Activated CD4-positive, alpha-beta memory T cell treated with anti-CD3 and anti-CD28 coated beads for 36 hours (primary cell): ENCODE data around the gene HERC2. TPM values are rescaled to one million over a fixed set of nuclear protein-coding genes. Genes with fewer than 3 reads are reported as not detected.
A peak's percentile ranks its signal among the peaks of the same experiment; 100 is the strongest.

ENCODE experiments used
- CTCF ChIA-PET: fragments of 350-600 bp; sonication (Branson Sonifier 250); formaldehyde crosslinking; loops from one replicate; lab custom pipeline; 2021; ENCODE audit warnings: antibody characterized with exemption, inconsistent platforms; lab: Charles Lee
- POLR2A ChIA-PET: fragments of 350-600 bp; sonication (Branson Sonifier 250); formaldehyde crosslinking; loops from one replicate; lab custom pipeline; 2021; ENCODE audit warnings: antibody characterized with exemption; lab: Charles Lee
- DNase-seq: peaks from one replicate; pipeline ENCODE4 v3.0.0-alpha.2; 2020
- H3K27ac Mint-ChIP-seq: one replicate; pipeline ENCODE4 v1.8.0; 2021; ENCODE audit warnings: mixed read lengths
- H3K27me3 Mint-ChIP-seq: one replicate; pipeline ENCODE4 v1.8.0; 2021; ENCODE audit warnings: mixed read lengths
- H3K36me3 Mint-ChIP-seq: one replicate; pipeline ENCODE4 v1.8.0; 2021; ENCODE audit warnings: mixed read lengths
- H3K4me1 Mint-ChIP-seq: one replicate; pipeline ENCODE4 v1.8.0; 2021; ENCODE audit warnings: low read depth, mixed read lengths
- H3K4me3 Mint-ChIP-seq: one replicate; pipeline ENCODE4 v1.8.0; 2021; ENCODE audit warnings: mild to moderate bottlenecking, mixed read lengths
- H3K9me3 Mint-ChIP-seq: one replicate; pipeline ENCODE4 v1.8.0; 2021; ENCODE audit warnings: mixed read lengths
- intact Hi-C: fragments of 100-400 bp; cut with micrococcal nuclease; formaldehyde crosslinking; loops from one replicate; pipeline ENCODE4 v1.15.1; 2023
- total RNA-seq, 2 experiments: library from RNA; stranded (reverse); gene quantifications; one replicate each; pipeline ENCODE4 v1.2.3, GENCODE V29; 2021

HERC2 gene
- total RNA-seq, 2 experiments from 2014 or later = 30.4 to 33.7 TPM

DNA sequence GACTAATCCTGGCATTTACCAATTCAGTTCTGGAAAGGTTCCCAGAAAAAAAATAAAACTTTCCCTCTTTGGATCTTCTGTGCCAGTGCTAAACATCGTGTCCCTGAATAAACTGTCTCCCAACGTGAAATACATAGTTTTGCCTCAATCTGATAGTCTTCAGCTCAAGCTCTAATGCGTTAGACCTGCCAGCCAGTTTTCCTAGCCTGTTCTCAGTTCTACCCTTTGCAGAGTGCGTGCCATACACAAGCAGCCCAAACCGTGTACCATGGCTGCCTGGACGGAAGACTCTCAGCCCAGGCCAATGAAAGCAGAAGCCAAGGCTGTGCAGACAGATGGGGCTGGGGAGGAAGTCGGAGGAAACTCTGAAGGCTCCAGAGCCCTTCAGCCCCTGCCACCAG is 211.5 kb downstream of the HERC2 start:
- H3K27ac Mint-ChIP-seq = no peak overlapping the region
- no peaks in the 10 kb centered on the region for H3K9me3 Mint-ChIP-seq
- peaks cover 7% of the 10 kb centered on the region for H3K4me1 Mint-ChIP-seq
- H3K4me3 Mint-ChIP-seq = no peak overlapping the region
- CTCF ChIA-PET = no interaction called here
- H3K27me3 Mint-ChIP-seq = peaks cover 4% of the 10 kb centered on the region
- POLR2A ChIA-PET = no interaction called here
- H3K36me3 Mint-ChIP-seq = peaks cover 27% of the 10 kb centered on the region
- intact Hi-C loops = no loop called here
- DNase-seq = no peak

DNA sequence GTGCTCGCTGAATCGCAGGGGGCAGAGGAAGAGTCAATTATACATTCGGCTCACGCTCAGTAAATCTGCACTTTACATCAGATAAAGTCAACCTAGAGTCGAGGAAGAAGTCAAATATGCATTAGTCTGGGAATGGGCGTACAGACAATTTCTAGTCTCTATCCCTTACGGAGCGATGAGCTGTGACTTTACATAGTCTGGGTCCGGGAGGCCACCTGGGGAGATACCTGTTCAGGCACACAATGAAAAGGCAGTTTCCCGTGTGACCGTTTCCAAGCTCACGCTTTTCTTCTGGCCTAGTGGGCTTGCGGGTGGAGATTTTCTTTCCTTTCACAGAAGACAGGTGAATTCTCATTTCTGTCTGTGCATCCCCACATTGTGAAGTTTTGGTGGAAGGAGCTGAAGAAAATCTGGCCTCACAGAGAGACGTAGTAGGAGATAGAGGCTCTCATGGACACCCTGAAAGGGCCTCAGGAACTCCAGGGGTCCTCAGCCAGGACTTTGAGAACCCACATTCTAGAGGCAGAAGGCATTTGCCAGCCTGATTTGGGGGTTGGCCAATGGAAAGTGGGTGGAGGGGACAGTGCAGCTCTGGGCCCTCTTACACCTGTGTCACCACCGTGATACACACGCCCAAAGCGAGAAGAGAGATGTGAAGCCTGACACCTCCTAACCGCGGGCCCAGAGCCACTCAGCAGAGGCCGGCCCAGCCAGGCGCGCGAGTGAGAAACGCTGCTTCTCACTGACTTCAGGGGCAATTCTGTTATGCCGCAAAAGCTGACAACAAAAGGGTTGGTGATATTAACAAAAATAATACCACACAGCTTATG is 212.1 kb downstream of the HERC2 start:
- no peaks in the 10 kb centered on the region for H3K9me3 Mint-ChIP-seq
- H3K4me3 Mint-ChIP-seq = no peak overlapping the region
- peaks cover 5% of the 10 kb centered on the region for H3K27me3 Mint-ChIP-seq
- intact Hi-C loops = no loop called here
- POLR2A ChIA-PET = no interaction called here
- H3K36me3 Mint-ChIP-seq = peaks cover 24% of the 10 kb centered on the region
- peaks cover 7% of the 10 kb centered on the region for H3K4me1 Mint-ChIP-seq
- DNase-seq = no peak
- CTCF ChIA-PET = interaction anchor here (0.7 kb wide), 1 partner anchor 16 kb away, joined by 3 read pairs; no protein-coding TSS in a partner anchor
- no peak overlapping the region for H3K27ac Mint-ChIP-seq

DNA sequence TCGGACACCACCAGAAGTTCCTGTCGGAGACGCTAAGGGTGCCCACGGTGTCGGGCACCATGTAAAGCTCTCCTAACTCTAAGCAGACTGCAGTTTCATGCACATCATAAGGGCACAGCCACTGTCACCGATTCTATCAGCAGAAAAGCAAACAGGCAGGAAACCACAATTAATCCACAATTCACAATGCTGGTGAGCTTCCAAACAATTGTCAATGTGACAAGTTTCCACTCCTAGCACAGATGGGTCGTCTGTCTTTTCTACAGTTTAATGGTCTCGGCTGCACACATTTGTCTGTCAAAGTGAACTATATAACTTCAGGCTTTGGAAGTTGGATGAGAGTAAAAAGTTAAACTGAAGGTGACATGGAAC is 214.1 kb downstream of the HERC2 start:
- ChIA-PET CTCF (interaction anchor here (0.7 kb wide), 1 partner anchor 22 kb away, joined by 3 read pairs; no protein-coding TSS in a partner anchor), POLR2A (no interaction called here)
- Mint-ChIP-seq H3K4me1 (peaks cover 7% of the 10 kb centered on the region), H3K9me3 (no peaks in the 10 kb centered on the region), H3K4me3 (no peak overlapping the region), H3K27ac (no peak overlapping the region), H3K27me3 (peaks cover 18% of the 10 kb centered on the region), H3K36me3 (peaks cover 12% of the 10 kb centered on the region)
- no peak for DNase-seq
- intact Hi-C loops = no loop called here

DNA sequence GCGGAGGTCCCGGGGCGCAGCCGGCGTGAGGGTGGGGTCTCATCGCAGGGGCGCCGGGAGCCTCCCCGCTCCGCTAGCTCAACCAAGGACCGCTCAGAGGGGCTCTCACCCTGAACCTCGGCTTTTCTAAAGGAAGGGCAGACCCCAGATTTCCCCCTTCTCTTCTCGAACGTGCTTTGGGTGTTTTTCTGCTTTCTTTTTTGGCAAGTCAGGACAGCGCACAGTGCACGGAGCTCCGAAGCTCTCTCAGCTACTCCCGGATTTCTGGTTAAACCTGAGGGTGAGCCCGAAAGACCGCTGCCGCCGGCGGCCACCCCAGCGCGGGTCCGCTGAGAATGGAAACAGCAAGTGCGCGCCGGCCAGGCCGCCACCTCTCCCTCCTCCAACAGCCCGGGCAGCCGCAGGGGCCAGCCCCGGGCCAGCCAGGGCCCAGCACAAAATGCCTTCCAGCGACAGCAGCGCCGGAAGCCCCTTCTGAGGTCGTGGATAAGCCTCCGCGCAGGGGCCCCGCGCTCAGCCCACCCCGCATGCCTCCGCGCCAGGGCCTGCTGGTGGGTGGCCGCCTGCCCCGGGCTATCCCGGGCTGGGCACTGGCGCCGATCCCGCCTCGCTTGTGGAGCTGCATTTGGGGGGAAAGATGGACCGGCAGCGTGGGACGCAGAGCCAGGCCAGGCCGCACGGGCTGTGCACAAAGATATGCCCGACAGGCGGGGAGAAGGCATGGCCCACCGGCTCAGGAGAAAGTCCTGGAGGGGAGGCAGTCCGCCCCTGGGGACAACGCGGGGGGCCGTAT is 214.7 kb downstream of the HERC2 start:
- no peak overlapping the region for H3K27ac Mint-ChIP-seq
- H3K4me1 Mint-ChIP-seq = peaks cover 7% of the 10 kb centered on the region
- H3K4me3 Mint-ChIP-seq = peak overlapping the region; percentile 70
- H3K27me3 Mint-ChIP-seq = peaks cover 20% of the 10 kb centered on the region
- ChIA-PET CTCF (interaction anchor here (0.7 to 0.9 kb wide), 3 partner anchors 19 to 22 kb away, joined by 3 to 4 read pairs (median 4); no protein-coding TSS in a partner anchor), POLR2A (interaction anchor here (0.8 kb wide), 1 partner anchor 92 kb away, joined by 3 read pairs; no protein-coding TSS in a partner anchor)
- peaks cover 11% of the 10 kb centered on the region for H3K36me3 Mint-ChIP-seq
- H3K9me3 Mint-ChIP-seq = no peaks in the 10 kb centered on the region
- DNase-seq = peak; percentile 17
- intact Hi-C loops = no loop called here

DNA sequence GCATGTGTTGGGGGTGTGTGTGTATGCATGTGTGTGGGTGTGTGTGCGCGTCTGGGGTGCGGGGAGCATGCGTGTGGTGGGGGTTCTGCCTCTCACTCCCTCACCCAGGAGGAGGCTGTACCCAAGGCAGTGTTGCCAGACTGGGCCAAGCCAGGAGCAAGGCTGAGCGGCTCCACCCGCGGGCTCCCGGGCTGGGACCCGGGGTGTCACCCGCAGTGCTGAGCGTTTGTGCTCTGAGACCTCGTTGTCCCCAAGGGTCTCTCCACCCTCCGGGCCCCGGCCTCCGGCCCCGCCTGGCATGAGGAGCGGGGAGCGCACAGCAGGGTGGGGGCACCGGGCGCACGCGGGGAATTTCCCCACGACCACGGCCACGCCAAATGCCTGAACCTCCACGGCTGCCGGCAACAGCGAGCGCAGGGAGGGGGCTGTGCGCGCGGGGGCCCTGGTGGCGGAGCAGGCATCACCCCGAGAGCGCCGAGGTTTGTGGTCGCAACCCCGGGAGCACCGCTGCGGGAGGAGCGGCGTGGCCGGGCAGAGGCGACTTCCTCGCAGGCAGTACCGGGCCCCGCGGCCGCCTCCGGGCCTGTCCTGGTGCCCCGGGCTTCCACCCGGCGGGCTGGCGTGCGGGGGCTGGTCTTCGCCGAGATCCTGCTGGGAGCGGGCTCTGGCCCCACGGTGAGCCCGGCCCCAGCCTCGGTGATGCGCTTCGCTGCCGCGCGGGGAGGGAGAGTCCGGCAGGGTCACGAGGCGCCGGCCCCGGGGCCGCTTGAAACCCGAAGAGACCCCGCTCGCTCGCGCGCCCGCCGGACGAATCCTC is 215.5 kb downstream of the HERC2 start:
- POLR2A ChIA-PET = interaction anchor here (0.8 kb wide), 1 partner anchor 93 kb away, joined by 3 read pairs; no protein-coding TSS in a partner anchor
- intact Hi-C loops = no loop called here
- H3K4me3 Mint-ChIP-seq = peak overlapping the region; percentile 27
- peak; percentile 26 for DNase-seq
- H3K9me3 Mint-ChIP-seq = no peaks in the 10 kb centered on the region
- H3K27me3 Mint-ChIP-seq = peaks cover 21% of the 10 kb centered on the region
- no peak overlapping the region for H3K27ac Mint-ChIP-seq
- H3K36me3 Mint-ChIP-seq = peaks cover 3% of the 10 kb centered on the region
- CTCF ChIA-PET = interaction anchor here (0.8 to 0.9 kb wide), 2 partner anchors 20 to 21 kb away, joined by 4 read pairs; no protein-coding TSS in a partner anchor
- H3K4me1 Mint-ChIP-seq = peaks cover 7% of the 10 kb centered on the region

DNA sequence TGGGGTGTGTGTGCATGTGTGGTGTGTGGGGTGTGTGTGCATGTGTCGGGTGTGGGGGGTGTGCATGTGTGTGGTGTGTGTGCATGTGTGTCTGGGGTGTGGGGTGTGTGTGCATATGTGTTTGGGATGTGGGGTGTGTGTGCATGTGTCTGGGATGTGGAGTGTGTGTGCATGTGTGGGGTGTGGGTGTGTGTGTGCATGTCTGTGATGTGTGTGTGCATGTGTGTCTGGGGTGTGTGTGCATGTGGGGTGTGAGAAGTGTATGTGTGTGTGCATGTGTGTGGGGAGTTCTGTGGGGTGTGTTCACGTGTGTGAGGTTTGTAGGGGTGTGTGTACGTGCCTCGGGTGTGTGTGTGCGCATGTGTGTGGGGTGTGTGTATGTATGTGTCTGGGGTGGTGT is 216.2 kb downstream of the HERC2 start:
- DNase-seq = no peak
- Mint-ChIP-seq H3K27me3 (peaks cover 23% of the 10 kb centered on the region), H3K27ac (no peak overlapping the region), H3K9me3 (no peaks in the 10 kb centered on the region), H3K4me1 (peaks cover 7% of the 10 kb centered on the region), H3K4me3 (peak overlapping the region; percentile 27), H3K36me3 (no peaks in the 10 kb centered on the region)
- POLR2A ChIA-PET = no interaction called here
- CTCF ChIA-PET = no interaction called here
- intact Hi-C loops = no loop called here

DNA sequence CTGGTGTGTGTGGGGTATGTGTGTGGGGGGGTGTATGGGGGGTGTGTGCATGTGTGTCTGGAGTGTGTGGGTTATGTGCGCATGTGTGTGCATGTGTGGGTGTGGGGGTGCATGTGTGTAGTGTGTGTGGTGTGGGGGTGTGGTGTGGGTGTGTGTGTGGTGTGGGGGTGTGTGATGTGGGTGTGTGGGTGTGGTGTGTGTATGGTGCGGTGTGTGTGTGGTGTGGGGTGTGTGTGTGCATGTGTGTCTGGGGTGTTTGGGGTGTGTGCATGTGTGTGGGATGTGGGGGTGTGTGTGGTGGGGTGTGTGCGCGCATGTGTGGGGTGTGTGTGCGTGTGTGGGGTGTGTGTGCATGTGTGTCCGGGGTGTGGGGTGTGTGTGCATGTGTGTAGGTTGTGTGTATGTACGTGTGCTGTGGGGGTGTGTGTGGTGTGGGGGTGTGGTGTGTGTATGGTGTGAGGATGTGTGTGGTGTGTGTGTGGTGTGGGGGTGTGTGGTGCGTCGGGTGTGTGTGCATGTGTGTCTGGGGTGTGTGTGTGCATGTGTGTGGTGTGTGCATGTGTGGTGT is 216.7 kb downstream of the HERC2 start:
- no peak overlapping the region for H3K27ac Mint-ChIP-seq
- H3K4me3 Mint-ChIP-seq = no peak overlapping the region
- POLR2A ChIA-PET = no interaction called here
- intact Hi-C loops = no loop called here
- no peaks in the 10 kb centered on the region for H3K9me3 Mint-ChIP-seq
- CTCF ChIA-PET = no interaction called here
- DNase-seq = no peak
- peaks cover 28% of the 10 kb centered on the region for H3K27me3 Mint-ChIP-seq
- H3K4me1 Mint-ChIP-seq = peaks cover 7% of the 10 kb centered on the region
- H3K36me3 Mint-ChIP-seq = no peaks in the 10 kb centered on the region

DNA sequence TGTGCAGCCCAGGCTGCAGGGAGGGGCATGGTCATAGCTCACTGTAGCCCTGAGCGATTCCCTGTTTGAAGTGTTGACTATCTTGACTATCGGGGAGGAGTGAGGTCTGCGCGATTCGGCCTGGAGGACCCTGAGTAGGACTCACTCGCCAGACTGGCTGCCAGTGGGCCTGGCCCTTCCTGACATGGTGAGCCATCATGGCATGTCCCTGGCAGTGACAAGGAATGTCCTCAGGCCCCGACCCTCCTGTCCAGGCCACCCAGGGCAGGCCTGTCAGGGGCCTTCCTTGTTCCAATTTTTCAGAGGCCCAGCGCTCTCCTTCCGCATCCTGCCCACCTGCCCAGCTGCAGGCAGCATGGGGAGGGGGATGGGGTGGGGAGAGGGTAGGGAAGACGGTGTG is 217.7 kb downstream of the HERC2 start:
- intact Hi-C loops = no loop called here
- no peak overlapping the region for H3K27ac Mint-ChIP-seq
- H3K9me3 Mint-ChIP-seq = no peaks in the 10 kb centered on the region
- H3K4me1 Mint-ChIP-seq = peaks cover 11% of the 10 kb centered on the region
- H3K4me3 Mint-ChIP-seq = no peak overlapping the region
- CTCF ChIA-PET = no interaction called here
- POLR2A ChIA-PET = no interaction called here
- DNase-seq = no peak
- H3K36me3 Mint-ChIP-seq = no peaks in the 10 kb centered on the region
- H3K27me3 Mint-ChIP-seq = peaks cover 36% of the 10 kb centered on the region

DNA sequence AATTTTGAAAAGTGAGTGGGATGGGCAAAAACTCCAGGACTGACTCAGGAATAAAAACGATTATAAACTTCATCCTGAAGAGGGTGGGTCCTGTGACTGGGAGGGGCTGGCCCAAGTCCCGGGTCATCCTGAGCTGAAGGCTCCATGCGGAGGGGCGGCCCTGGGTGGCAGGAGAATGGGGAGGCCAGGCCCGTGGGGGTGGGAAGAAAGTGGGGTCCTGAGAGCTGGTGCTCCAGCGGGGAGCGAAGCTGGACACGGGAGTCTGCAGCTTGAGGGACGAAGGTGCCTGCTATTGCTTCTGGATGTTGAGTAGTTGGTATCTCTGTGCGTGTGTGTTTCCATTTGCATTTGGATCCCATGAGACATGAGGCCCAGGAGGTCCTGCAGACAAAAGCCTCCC is 218.1 kb downstream of the HERC2 start:
- H3K9me3 Mint-ChIP-seq = no peaks in the 10 kb centered on the region
- peaks cover 14% of the 10 kb centered on the region for H3K4me1 Mint-ChIP-seq
- POLR2A ChIA-PET = no interaction called here
- H3K36me3 Mint-ChIP-seq = no peaks in the 10 kb centered on the region
- CTCF ChIA-PET = no interaction called here
- H3K4me3 Mint-ChIP-seq = no peak overlapping the region
- H3K27ac Mint-ChIP-seq = no peak overlapping the region
- peaks cover 38% of the 10 kb centered on the region for H3K27me3 Mint-ChIP-seq
- intact Hi-C loops = no loop called here
- DNase-seq = no peak

DNA sequence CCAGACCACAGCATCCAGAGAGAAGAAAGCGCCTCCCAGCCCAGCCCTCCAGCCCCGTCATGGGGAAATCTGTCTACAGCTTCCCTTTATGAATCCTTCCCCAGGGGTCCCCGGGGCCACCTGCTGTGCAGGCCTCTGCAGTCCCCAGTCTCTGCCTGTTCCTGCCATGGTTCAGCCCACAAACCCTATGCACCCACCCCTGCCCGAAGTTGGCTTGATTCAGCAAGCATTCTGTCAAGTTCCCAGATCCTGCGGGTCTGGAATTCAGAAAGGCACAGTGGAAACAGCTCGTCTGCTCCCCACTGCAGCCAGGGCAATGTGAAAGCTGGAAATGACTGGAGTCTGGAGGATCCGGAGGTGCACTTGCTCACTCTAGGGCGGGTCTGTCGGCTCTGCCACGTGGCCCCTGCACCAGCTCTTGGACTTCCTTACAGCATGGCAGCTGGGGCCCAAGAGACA is 220.0 kb downstream of the HERC2 start:
- intact Hi-C loops = no loop called here

DNA sequence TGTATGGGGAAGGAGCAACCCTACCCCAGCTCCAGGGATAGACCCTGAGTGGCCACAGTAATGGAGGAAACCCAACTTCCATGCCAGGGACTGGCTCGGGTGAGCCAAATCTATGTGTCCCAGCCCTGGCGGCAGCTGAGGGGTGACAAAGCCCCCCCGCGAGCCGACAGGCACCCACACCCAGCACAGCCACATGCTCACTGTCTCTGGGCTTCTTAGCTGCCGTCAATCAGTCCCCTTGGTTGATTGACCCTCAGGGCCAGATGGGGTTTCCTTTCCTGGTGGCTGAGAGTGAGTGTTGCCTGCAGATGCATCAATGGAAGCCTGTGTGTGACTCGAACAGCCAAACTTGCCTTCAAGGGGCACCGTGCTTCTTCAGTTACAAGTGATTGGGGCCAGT is 220.8 kb downstream of the HERC2 start:
- no peaks in the 10 kb centered on the region for H3K36me3 Mint-ChIP-seq

More for the DNA sequence above, 220.0 kb downstream of the HERC2 start:
- Mint-ChIP-seq H3K27me3 (peaks cover 52% of the 10 kb centered on the region), H3K4me1 (peaks cover 25% of the 10 kb centered on the region), H3K27ac (no peak overlapping the region), H3K4me3 (no peak overlapping the region), H3K36me3 (no peaks in the 10 kb centered on the region), H3K9me3 (no peaks in the 10 kb centered on the region)
- POLR2A ChIA-PET = no interaction called here
- CTCF ChIA-PET = no interaction called here
- DNase-seq = no peak

More for the DNA sequence above, 220.8 kb downstream of the HERC2 start:
- Mint-ChIP-seq H3K27ac (no peak overlapping the region), H3K27me3 (peaks cover 54% of the 10 kb centered on the region), H3K4me1 (peaks cover 26% of the 10 kb centered on the region), H3K9me3 (no peaks in the 10 kb centered on the region), H3K4me3 (no peak overlapping the region)
- intact Hi-C loops = no loop called here
- POLR2A ChIA-PET = no interaction called here
- DNase-seq = no peak
- CTCF ChIA-PET = no interaction called here
